SK-N-MC (cell line): ENCODE measurements around the gene TTLL7.

Experiments
- DNase-seq: peaks from one replicate; pipeline ENCODE4 v3.0.0-alpha.2; 2011; ENCODE audit warnings: low read depth, low spot score
- H3K27ac ChIP-seq: fragments of 200-600 bp; sonication (generic); 2 replicates; pipeline ENCODE4 v1.5.1; 2016; ENCODE audit warnings: mixed run types
- H3K36me3 ChIP-seq: fragments of 200-600 bp; sonication (generic); 2 replicates; pipeline ENCODE4 v1.6.1; 2017; ENCODE audit warnings: antibody characterized with exemption, low read length, mixed read lengths; ENCODE audit not compliant: insufficient read depth
- H3K4me3 ChIP-seq: fragments of 200-600 bp; sonication (generic); 2 replicates; pipeline ENCODE4 v1.5.1; 2016
- H3K9ac ChIP-seq: fragments of 200-600 bp; sonication (generic); 2 replicates; pipeline ENCODE4 v1.8.0; 2017; ENCODE audit warnings: mixed run types, mixed read lengths; ENCODE audit not compliant: insufficient read length
- H3K9me3 ChIP-seq: fragments of 200-600 bp; sonication (generic); 2 replicates; pipeline ENCODE4 v1.6.1; 2017; ENCODE audit warnings: low read depth, mild to moderate bottlenecking, antibody characterized with exemption, low read length, moderate library complexity, mixed read lengths
- EZH2 ChIP-seq: fragments of 200-600 bp; sonication (generic); IDR thresholded peaks from one replicate; pipeline ENCODE4 v1.6.1; 2017; ENCODE audit warnings: antibody characterized with exemption
- FOXP2 ChIP-seq: optimal IDR thresholded peaks from 2 replicates; pipeline ENCODE3; 2011; ENCODE audit warnings: mild to moderate bottlenecking, moderate library complexity; ENCODE audit not compliant: insufficient read depth; ENCODE audit errors: extremely low read length, control extremely low read depth
- POLR2AphosphoS5 ChIP-seq: IDR thresholded peaks from 2 replicates; pipeline ENCODE4 v1.6.1; 2012; ENCODE audit warnings: mild to moderate bottlenecking, low read depth, low read length, borderline replicate concordance

Gene TTLL7

GRCh38 chr1:84019217-84019616 is 20.3 kb upstream of the TTLL7 start:
- TF ChIP-seq FOXP2 (no peak), EZH2 (no peak), POLR2AphosphoS5 (no peak)
- Histone ChIP-seq H3K9ac (no peak overlapping the region), H3K9me3 (no peaks in the 10 kb centered on the region), H3K36me3 (no peaks in the 10 kb centered on the region), H3K4me3 (no peak overlapping the region), H3K27ac (no peak overlapping the region)
- no peak for DNase-seq

DNA sequence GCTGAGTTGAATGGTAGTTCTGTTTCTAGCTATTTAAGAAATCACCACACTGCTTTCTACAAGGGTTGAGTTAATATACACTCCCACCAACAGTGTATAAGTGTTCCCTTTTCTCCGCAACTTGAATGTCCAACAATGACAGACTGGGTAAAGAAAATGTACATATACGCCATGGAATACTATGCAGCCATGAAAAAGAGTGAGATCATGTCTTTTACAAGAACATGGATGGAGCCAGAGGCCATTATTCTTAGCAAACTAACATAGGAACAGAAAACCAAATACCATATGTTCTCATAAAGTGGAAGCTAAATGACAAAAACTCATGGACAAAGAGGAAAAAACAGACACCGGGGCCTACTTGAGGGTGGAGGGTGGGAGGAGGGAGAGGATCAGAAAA is 14.8 kb upstream of the TTLL7 start:
- no peak overlapping the region for H3K4me3 ChIP-seq
- no peak overlapping the region for H3K27ac ChIP-seq
- no peak for TF ChIP-seq EZH2
- no peak for TF ChIP-seq FOXP2
- no peak for TF ChIP-seq POLR2AphosphoS5
- H3K9ac ChIP-seq: no peak overlapping the region
- H3K36me3 ChIP-seq: no peaks in the 10 kb centered on the region
- DNase-seq: no peak
- H3K9me3 ChIP-seq: no peaks in the 10 kb centered on the region

GRCh38 chr1:84012018-84012417 is 13.1 kb upstream of the TTLL7 start:
- TF ChIP-seq EZH2 (no peak), FOXP2 (no peak), POLR2AphosphoS5 (no peak)
- no peak overlapping the region for H3K9ac ChIP-seq
- H3K27ac ChIP-seq: no peak overlapping the region
- no peaks in the 10 kb centered on the region for H3K36me3 ChIP-seq
- DNase-seq: no peak
- no peak overlapping the region for H3K4me3 ChIP-seq
- H3K9me3 ChIP-seq: no peaks in the 10 kb centered on the region

GRCh38 chr1:84010136-84010535 is 11.2 kb upstream of the TTLL7 start:
- TF ChIP-seq FOXP2 (no peak), POLR2AphosphoS5 (no peak), EZH2 (no peak)
- Histone ChIP-seq H3K4me3 (no peak overlapping the region), H3K9ac (no peak overlapping the region), H3K9me3 (no peaks in the 10 kb centered on the region), H3K36me3 (no peaks in the 10 kb centered on the region), H3K27ac (no peak overlapping the region)
- no peak for DNase-seq

DNA sequence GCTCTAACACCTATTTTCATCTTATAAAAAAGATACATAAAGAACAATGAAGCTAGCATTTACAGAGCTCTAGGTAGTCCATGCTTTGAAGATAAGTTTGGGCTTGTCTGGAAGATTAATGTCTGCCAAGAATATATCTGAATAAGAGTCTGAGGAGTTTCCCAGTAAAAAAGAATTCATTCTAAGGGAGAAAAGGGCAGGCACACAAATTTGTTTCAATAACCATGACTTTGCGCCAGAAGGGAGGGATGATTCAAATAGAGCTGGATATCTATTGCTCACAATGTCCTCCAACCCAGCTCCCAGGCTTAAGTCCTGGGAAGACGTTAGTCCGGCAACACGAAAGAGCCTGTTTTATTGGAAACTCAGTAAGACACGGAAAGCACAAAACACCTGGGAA is 9.7 kb upstream of the TTLL7 start:
- Histone ChIP-seq H3K9ac (no peak overlapping the region), H3K4me3 (no peak overlapping the region), H3K9me3 (no peaks in the 10 kb centered on the region), H3K27ac (no peak overlapping the region), H3K36me3 (no peaks in the 10 kb centered on the region)
- DNase-seq: no peak
- TF ChIP-seq POLR2AphosphoS5: no peak
- TF ChIP-seq FOXP2: no peak
- TF ChIP-seq EZH2: no peak

DNA sequence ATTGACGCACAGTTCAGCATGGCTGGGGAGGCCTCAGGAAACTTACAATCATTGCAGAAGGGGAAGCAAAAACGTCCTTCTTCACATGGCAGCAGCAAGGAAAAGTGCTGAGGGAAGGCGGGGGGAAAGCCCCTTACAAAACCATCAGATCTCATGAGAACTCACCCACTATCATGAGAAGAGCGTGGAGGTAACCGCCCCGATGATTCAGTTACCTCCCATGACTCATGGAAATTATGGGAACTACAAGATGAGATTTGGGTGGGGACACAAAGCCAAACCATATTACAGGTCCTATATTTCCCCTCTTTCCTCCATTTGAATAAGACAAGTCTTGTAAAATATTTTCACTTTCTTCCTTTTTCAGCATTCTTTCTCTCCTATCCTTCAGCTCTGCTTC is 7.7 kb upstream of the TTLL7 start:
- TF ChIP-seq POLR2AphosphoS5 (no peak), FOXP2 (no peak), EZH2 (no peak)
- no peaks in the 10 kb centered on the region for H3K36me3 ChIP-seq
- no peak overlapping the region for H3K4me3 ChIP-seq
- H3K9me3 ChIP-seq: no peaks in the 10 kb centered on the region
- H3K27ac ChIP-seq: no peak overlapping the region
- no peak for DNase-seq
- H3K9ac ChIP-seq: no peak overlapping the region

DNA sequence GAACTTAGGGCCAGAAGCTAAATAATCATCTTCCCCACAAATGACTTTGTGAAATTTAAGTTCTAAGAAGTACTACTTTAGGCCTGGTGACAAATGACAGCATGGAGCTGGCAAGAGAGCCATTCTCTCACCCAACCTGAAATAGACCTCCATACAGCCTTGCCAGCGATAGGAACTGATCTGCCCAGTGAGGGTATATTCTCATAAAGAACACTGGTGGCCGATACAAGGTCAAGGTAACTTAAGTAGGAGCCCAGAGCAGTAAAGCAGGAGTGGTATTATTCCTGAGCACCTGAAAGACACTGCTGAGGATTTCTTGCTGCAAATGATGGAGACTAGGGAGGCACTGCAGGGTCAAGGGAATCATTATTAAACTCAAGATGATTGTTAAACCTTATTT is 2.6 kb upstream of the TTLL7 start:
- H3K36me3 ChIP-seq: no peaks in the 10 kb centered on the region
- no peak overlapping the region for H3K27ac ChIP-seq
- H3K9me3 ChIP-seq: no peaks in the 10 kb centered on the region
- no peak overlapping the region for H3K9ac ChIP-seq
- no peak for DNase-seq
- no peak overlapping the region for H3K4me3 ChIP-seq
- TF ChIP-seq EZH2 (no peak), POLR2AphosphoS5 (no peak), FOXP2 (no peak)

DNA sequence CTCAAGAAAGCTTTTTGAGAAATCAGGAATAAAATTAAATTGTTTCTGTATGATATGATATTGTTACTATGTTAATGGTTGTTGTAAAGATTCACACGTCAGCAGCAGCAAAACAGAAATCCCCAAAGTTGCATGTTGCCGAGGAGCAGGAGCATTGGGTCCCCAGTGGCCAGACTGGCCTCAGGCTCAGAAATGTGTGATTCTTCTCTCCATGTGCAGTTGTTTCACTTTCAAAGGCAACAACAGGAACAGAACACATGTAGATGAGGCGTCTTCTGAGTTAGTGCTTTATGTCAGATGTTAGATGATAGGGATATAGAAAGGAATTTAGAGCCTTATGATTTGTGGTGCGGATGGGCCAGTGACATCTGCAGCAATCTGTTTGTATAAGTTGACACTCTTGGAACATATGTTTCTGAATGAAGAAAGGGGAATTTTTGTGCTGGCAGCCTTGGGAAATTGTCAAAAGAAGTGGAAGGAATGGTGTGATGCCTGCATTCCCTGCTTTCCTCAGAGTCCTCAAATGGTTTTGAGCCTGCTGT is 2.1 kb upstream of the TTLL7 start:
- Histone ChIP-seq H3K36me3 (no peaks in the 10 kb centered on the region), H3K9me3 (no peaks in the 10 kb centered on the region), H3K9ac (no peak overlapping the region), H3K27ac (no peak overlapping the region), H3K4me3 (no peak overlapping the region)
- TF ChIP-seq FOXP2: no peak
- no peak for TF ChIP-seq EZH2
- no peak for TF ChIP-seq POLR2AphosphoS5
- no peak for DNase-seq

DNA sequence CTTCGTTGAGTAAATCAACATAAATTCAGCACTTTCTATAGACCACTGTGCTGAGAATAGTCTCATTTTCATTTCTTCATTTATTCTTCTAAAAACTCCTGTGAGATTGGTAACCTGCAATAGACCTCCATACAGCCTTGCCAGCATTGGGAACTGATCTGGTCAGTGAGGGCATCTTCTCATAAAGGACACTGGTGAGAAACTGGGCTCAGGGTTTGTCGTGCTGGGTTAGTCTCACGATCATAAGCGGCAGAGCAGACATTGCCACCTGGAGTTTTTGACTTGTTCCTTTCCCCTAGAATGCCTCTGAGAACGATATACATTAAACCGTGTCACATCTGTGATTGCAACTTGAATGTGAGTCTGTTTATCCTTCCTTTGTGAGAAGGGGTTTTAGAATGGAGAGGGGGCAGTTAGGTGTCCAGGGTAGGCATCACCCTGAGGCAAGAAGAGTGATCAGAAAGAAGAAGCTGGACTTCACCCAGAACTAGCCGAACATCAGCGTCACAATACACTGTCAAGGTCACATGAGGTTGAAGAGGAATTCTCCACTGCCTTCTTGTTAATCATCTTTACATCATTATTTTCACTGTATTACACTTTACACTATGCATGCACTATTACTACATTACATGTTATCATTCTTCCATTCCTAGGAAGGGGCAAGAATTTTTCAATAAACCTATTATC is 1.4 kb upstream of the TTLL7 start:
- no peaks in the 10 kb centered on the region for H3K36me3 ChIP-seq
- no peak overlapping the region for H3K4me3 ChIP-seq
- H3K9ac ChIP-seq: no peak overlapping the region
- TF ChIP-seq FOXP2 (no peak), POLR2AphosphoS5 (no peak), EZH2 (no peak)
- DNase-seq: no peak
- no peaks in the 10 kb centered on the region for H3K9me3 ChIP-seq
- H3K27ac ChIP-seq: no peak overlapping the region
